Cardiac muscle cell (in vitro differentiated cells and primary cell): ENCODE data around the gene SLC37A1. TPM values are rescaled to one million over a fixed set of nuclear protein-coding genes. Genes with fewer than 3 reads are reported as not detected.

Source experiments
- DNase-seq, 2 donors: peaks; one replicate each; pipeline versions ENCODE4 v3.0.0 to v3.0.0-alpha.2; 2010 to 2017; ENCODE audit warnings: low read depth in 1 of 2, low spot score in 1 of 2
- H3K27ac ChIP-seq: fragments of 200-600 bp; sonication (generic); 2 replicates; pipeline ENCODE4 v1.5.1; 2016
- H3K27me3 ChIP-seq: fragments of 200-600 bp; sonication (generic); 2 replicates; pipeline ENCODE4 v1.6.0; 2016; ENCODE audit warnings: control low read depth
- H3K36me3 ChIP-seq: fragments of 200-600 bp; sonication (generic); 2 replicates; pipeline ENCODE4 v1.5.1; 2016; ENCODE audit warnings: control low read depth
- H3K4me1 ChIP-seq: fragments of 200-600 bp; sonication (generic); 2 replicates; pipeline ENCODE4 v1.8.1; 2017; ENCODE audit warnings: low read depth, mild to moderate bottlenecking, mixed run types
- H3K4me3 ChIP-seq: fragments of 200-600 bp; sonication (generic); 2 replicates; pipeline ENCODE4 v1.5.1; 2016; ENCODE audit warnings: mild to moderate bottlenecking
- H3K9me3 ChIP-seq: fragments of 200-600 bp; sonication (generic); 2 replicates; pipeline ENCODE4 v1.5.1; 2017; ENCODE audit warnings: low read depth, mild to moderate bottlenecking, control low read depth
- CTCF ChIP-seq: IDR thresholded peaks from 2 replicates; pipeline ENCODE4 v1.5.1; 2012; ENCODE audit warnings: low read depth, mild to moderate bottlenecking, low read length
- polyA plus RNA-seq: library from polyadenylated mRNA; unstranded; fragments of >200 nt; fragmentation: Nextera tagmentation; extraction: Ambion mirVana; gene quantifications from 2 replicates; pipeline ENCODE4 v1.2.1, GENCODE V29; 2016
- total RNA-seq: library from RNA; depleted of rRNA; stranded (reverse); fragments of >200 nt; gene quantifications from 2 replicates; pipeline ENCODE4 v1.2.3, GENCODE V29; 2016

The SLC37A1 gene
- total and polyA plus RNA-seq, 2 experiments from 2014 or later = 3.5 to 8.4 TPM

- no peaks in the 10 kb centered on the region for H3K27me3 ChIP-seq
- TF ChIP-seq CTCF = no peak
- no peaks in the 10 kb centered on the region for H3K9me3 ChIP-seq
- no peak overlapping the region for H3K4me3 ChIP-seq
- H3K36me3 ChIP-seq = no peaks in the 10 kb centered on the region
- no peak for DNase-seq
- H3K27ac ChIP-seq = no peak overlapping the region
- H3K4me1 ChIP-seq = no peaks in the 10 kb centered on the region
These were observed 67.2 kb downstream of the SLC37A1 start for GRCh38 chr21:42580793-42581321.

GRCh38 chr21:42581336-42581992, 67.8 kb downstream of the SLC37A1 start:
- Histone ChIP-seq H3K4me1 (no peaks in the 10 kb centered on the region), H3K36me3 (no peaks in the 10 kb centered on the region), H3K27me3 (no peaks in the 10 kb centered on the region), H3K9me3 (no peaks in the 10 kb centered on the region), H3K27ac (no peak overlapping the region), H3K4me3 (no peak overlapping the region)
- no peak for TF ChIP-seq CTCF
- DNase-seq = no peak

- H3K9me3 ChIP-seq = no peaks in the 10 kb centered on the region
- no peak overlapping the region for H3K4me3 ChIP-seq
- no peaks in the 10 kb centered on the region for H3K27me3 ChIP-seq
- no peak for TF ChIP-seq CTCF
- H3K27ac ChIP-seq = no peak overlapping the region
- H3K4me1 ChIP-seq = no peaks in the 10 kb centered on the region
- DNase-seq = no peak
- no peaks in the 10 kb centered on the region for H3K36me3 ChIP-seq
These were observed 68.5 kb downstream of the SLC37A1 start for GRCh38 chr21:42581993-42582786.

GRCh38 chr21:42582787-42583476, 69.3 kb downstream of the SLC37A1 start:
- Histone ChIP-seq H3K27ac (no peak overlapping the region), H3K27me3 (no peaks in the 10 kb centered on the region)
- TF ChIP-seq CTCF = no peak

GRCh38 chr21:42583477-42584295, 70.0 kb downstream of the SLC37A1 start:
- Histone ChIP-seq H3K9me3 (no peaks in the 10 kb centered on the region), H3K36me3 (no peaks in the 10 kb centered on the region), H3K27ac (no peak overlapping the region), H3K4me3 (no peak overlapping the region), H3K27me3 (no peaks in the 10 kb centered on the region), H3K4me1 (no peaks in the 10 kb centered on the region)
- no peak for TF ChIP-seq CTCF
- DNase-seq = no peak

More at GRCh38 chr21:42582787-42583476, 69.3 kb downstream of the SLC37A1 start:
- Histone ChIP-seq H3K36me3 (no peaks in the 10 kb centered on the region), H3K9me3 (no peaks in the 10 kb centered on the region), H3K4me3 (no peak overlapping the region), H3K4me1 (no peaks in the 10 kb centered on the region)
- DNase-seq = no peak
